ENCODE data around the gene SLC9A3.

SLC9A3 gene

DNA sequence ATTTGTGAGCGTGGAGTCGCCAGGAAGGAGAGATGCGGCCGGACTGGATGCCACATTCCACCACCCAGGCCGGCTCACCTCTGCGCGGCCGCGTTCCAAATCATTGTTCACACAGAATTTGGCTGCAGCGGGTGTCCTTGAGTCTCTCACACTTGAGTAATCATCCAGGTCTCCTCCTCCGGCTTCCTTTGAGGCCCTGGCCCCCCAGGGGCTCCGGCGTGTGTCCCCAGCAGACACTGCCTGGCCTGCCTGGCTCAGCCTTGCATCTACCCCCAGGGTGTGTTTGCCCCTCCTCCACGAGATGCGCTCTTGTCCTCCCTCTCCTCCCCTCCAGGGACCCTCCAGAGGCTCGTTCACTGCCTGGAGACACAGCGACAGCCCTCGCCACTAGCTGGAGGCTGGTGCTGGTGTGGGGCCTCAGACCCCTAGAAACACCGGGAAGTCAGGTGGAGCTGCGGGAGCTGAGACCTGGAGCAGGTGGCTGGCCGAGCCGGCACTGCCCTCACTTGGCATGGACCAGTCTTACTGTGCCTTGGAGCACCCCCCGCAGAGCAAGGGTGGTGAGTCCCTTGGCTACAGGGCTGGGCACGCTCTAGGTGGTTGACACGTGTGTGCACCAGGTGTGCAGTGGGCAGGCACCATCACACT lies 7.0 kb upstream of the SLC9A3 start:
- DNase-seq (ENCODE audit: low read depth in 2 of 2), result no peak
- TF ChIP-seq, protein P1, sequence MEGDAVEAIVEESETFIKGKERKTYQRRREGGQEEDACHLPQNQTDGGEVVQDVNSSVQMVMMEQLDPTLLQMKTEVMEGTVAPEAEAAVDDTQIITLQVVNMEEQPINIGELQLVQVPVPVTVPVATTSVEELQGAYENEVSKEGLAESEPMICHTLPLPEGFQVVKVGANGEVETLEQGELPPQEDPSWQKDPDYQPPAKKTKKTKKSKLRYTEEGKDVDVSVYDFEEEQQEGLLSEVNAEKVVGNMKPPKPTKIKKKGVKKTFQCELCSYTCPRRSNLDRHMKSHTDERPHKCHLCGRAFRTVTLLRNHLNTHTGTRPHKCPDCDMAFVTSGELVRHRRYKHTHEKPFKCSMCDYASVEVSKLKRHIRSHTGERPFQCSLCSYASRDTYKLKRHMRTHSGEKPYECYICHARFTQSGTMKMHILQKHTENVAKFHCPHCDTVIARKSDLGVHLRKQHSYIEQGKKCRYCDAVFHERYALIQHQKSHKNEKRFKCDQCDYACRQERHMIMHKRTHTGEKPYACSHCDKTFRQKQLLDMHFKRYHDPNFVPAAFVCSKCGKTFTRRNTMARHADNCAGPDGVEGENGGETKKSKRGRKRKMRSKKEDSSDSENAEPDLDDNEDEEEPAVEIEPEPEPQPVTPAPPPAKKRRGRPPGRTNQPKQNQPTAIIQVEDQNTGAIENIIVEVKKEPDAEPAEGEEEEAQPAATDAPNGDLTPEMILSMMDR (IDR thresholded peaks at IDR 0.05; ENCODE audit: low read depth, low read length), result no peak

GRCh38 chr5:530001-530955 lies 6.0 kb upstream of the SLC9A3 start:
- DNase-seq (ENCODE audit: low read depth in 2 of 2), result no peak
- TF ChIP-seq, protein P1 (IDR thresholded peaks at IDR 0.05; ENCODE audit: low read depth, low read length), result no peak

More for the DNA sequence above, 7.0 kb upstream of the SLC9A3 start:
- no peak overlapping the region for H3K4me3 ChIP-seq (replicated peaks in 1 of 2; ENCODE audit: low read depth in 2 of 2, low read length in 2 of 2)

GRCh38 chr5:528629-529511 lies 4.6 kb upstream of the SLC9A3 start:
- no peak for DNase-seq (ENCODE audit: low read depth in 2 of 2)
- TF ChIP-seq, protein P1 (IDR thresholded peaks at IDR 0.05; ENCODE audit: low read depth, low read length), result no peak
- H3K4me3 ChIP-seq (replicated peaks in 1 of 2; ENCODE audit: low read depth in 2 of 2, low read length in 2 of 2), result no peak overlapping the region

More at GRCh38 chr5:530001-530955, 6.0 kb upstream of the SLC9A3 start:
- no peak overlapping the region for H3K4me3 ChIP-seq (replicated peaks in 1 of 2; ENCODE audit: low read depth in 2 of 2, low read length in 2 of 2)

DNA sequence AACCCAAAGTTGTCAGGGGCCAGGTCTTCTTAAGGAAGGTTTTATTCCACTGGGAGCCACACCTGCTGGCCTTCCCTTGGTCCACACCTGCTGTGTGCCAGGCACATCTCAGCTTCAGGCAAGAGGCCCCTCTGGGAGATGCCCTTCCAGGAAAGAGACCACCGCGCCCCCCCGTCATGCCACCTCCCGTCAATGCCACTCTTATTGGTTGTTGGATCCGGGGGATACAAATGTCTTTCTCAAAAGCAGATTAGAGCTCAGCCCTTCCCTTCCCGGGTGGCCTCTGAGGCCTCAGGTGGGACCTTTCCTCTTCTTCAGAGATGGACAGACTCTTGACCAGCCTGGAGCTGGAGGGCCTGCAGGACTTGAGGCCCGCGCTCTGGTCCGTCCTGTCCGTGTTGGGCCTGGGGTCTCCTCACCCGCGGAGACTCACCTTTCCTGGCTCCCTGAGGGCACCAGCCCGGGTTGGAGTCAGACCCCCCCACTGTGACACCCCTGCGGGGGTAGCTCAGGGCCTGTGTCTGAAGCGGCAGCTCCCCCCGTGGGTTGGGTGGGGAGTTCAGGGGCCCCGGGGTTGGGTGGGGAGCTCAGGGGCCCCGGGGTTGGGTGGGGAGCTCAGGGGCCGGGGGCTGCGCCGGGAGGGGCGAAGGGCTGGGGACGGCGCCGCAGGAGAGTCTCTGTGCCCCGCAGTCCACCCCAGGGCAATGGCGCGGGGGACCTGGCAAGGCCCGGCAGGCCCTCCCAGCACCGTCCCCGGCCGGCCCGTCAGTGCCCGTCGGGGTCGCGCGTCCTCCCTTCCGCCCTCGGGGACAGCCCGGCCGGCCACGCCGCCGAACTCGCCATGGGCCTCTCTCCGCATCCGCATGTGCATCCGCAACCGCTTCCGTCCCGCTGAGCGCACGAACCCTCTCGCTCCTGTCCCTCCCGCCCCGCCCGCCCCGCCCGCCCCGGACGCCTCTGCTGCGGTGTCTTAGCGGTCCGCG lies 3.7 kb upstream of the SLC9A3 start:
- TF ChIP-seq, protein P1 (IDR thresholded peaks at IDR 0.05; ENCODE audit: low read depth, low read length), result no peak
- DNase-seq (ENCODE audit: low read depth in 2 of 2), result no peak
- no peak overlapping the region for H3K4me3 ChIP-seq (replicated peaks in 1 of 2; ENCODE audit: low read depth in 2 of 2, low read length in 2 of 2)

DNA sequence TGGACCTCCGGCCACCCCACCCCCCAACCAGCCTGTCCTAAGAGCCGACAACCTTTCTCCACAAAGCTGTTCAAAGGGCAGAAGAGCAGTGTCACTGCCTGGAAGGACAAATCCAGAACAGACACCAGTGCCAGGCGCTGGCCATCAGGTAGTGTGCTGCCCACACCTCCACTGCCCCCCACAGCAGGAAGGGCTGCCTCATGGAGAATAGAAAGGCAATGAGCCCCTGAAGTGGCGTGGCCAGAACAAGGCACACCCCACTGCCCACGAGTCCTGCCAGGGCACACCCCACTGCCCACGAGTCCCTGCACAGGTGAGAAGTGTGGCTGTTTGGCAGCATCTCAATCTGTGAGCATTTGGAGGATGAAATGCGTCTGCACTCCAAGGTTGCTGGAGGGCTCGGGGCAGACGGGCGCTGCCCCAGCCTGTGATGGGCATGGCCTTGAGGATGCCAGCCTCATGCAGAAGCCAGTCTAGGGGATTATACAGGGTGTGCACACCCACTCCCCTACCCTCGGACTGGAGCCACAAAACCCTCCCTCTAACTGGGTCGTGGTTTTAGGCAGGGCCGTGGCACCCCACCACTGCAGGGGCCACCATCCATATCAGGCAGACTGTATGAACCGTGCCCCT lies 2.3 kb upstream of the SLC9A3 start:
- TF ChIP-seq, protein P1 (IDR thresholded peaks at IDR 0.05; ENCODE audit: low read depth, low read length), result no peak
- H3K4me3 ChIP-seq (replicated peaks in 1 of 2; ENCODE audit: low read depth in 2 of 2, low read length in 2 of 2), result no peak overlapping the region
- no peak for DNase-seq (ENCODE audit: low read depth in 2 of 2)
